IMR-90 (cell line): Measurements from ENCODE around the gene TAS2R50. TPM values are rescaled to one million over a fixed set of nuclear protein-coding genes. Genes with fewer than 3 reads are reported as not detected.

Experiments
- ATAC-seq: fragments of 200-7000 bp; cut with Tn5 transposase; 2 replicates; pipeline ENCODE4 v1.9.1; 2020; ENCODE audit warnings: low read depth, mild to moderate bottlenecking, moderate library complexity
- BruUV-seq: library from RNA; stranded (reverse); fragments of 400-500 nt; replicated peaks from 2 replicates; lab custom pipeline; 2021; lab: Mats Ljungman, UMichigan
- CTCF ChIA-PET: fragments of 300-600 bp; formaldehyde crosslinking; extraction: SDS; loops from one replicate; lab custom pipeline; 2021; ENCODE audit warnings: antibody characterized with exemption; lab: Yijun Ruan, JAX
- POLR2A ChIA-PET: fragments of 300-600 bp; sonication (Branson Sonifier 250); formaldehyde crosslinking; loops from one replicate; lab custom pipeline; 2022; ENCODE audit warnings: antibody characterized with exemption; ENCODE audit not compliant: unreplicated experiment; lab: Charles Lee
- DNase-seq: peaks from one replicate; pipeline ENCODE4 v3.0.0; 2013
- H2AFZ ChIP-seq: replicated peaks from 2 replicates; pipeline ENCODE3; 2013; ENCODE audit warnings: low read length, mild to moderate bottlenecking; ENCODE audit not compliant: poor library complexity
- H2AK5ac ChIP-seq: 2 replicates; pipeline ENCODE4 v1.6.1; 2013; ENCODE audit warnings: low read depth, low read length, inconsistent platforms
- H2AK9ac ChIP-seq: replicated peaks from 2 replicates; pipeline ENCODE3; 2013; ENCODE audit warnings: mild to moderate bottlenecking, low read depth, low read length, moderate library complexity; ENCODE audit not compliant: poor library complexity
- H2BK120ac ChIP-seq: 2 replicates; pipeline ENCODE4 v1.6.1; 2013; ENCODE audit warnings: low read depth, low read length, inconsistent platforms
- H2BK15ac ChIP-seq: 3 replicates; pipeline ENCODE4 v1.6.1; 2013; ENCODE audit warnings: low read depth, low read length, inconsistent platforms
- H2BK20ac ChIP-seq: 2 replicates; pipeline ENCODE4 v1.6.1; 2013; ENCODE audit warnings: low read depth, mild to moderate bottlenecking, inconsistent platforms, low read length, moderate library complexity
- H2BK5ac ChIP-seq: 2 replicates; pipeline ENCODE4 v1.6.1; 2013; ENCODE audit warnings: mild to moderate bottlenecking, low read depth, low read length, inconsistent platforms; ENCODE audit not compliant: poor library complexity, severe bottlenecking
- H3K14ac ChIP-seq: replicated peaks from 2 replicates; pipeline ENCODE4 v1.6.1; 2013; ENCODE audit warnings: low read depth, low read length, inconsistent platforms
- H3K18ac ChIP-seq: 2 replicates; pipeline ENCODE4 v1.6.1; 2013; ENCODE audit warnings: low read depth, low read length, control low read depth
- H3K23ac ChIP-seq: 2 replicates; pipeline ENCODE4 v1.6.1; 2013; ENCODE audit warnings: low read depth, low read length, inconsistent platforms
- H3K27ac ChIP-seq: 2 replicates; pipeline ENCODE4 v1.5.1; 2013; ENCODE audit warnings: mild to moderate bottlenecking, control low read depth, low read length; ENCODE audit not compliant: insufficient read depth
- H3K27me3 ChIP-seq: 2 replicates; pipeline ENCODE4 v1.6.1; 2013; ENCODE audit warnings: low read length; ENCODE audit not compliant: control insufficient read depth, insufficient read depth
- H3K36me3 ChIP-seq: 2 replicates; pipeline ENCODE4 v1.6.1; 2013; ENCODE audit warnings: low read length, mixed read lengths; ENCODE audit not compliant: control insufficient read depth, insufficient read depth
- H3K4ac ChIP-seq: 2 replicates; pipeline ENCODE4 v1.6.1; 2013; ENCODE audit warnings: low read depth, low read length, inconsistent platforms
- H3K4me1 ChIP-seq: 2 replicates; pipeline ENCODE4 v1.6.1; 2013; ENCODE audit warnings: low read length, mixed read lengths; ENCODE audit not compliant: control insufficient read depth, insufficient read depth
- H3K4me2 ChIP-seq: 2 replicates; pipeline ENCODE4 v1.6.1; 2013; ENCODE audit warnings: low read depth, mild to moderate bottlenecking, control low read depth, low read length, moderate library complexity
- H3K4me3 ChIP-seq: 2 replicates; pipeline ENCODE4 v1.5.1; 2013; ENCODE audit warnings: low read depth, mild to moderate bottlenecking, control low read depth, low read length, moderate library complexity; ENCODE audit not compliant: insufficient read depth
- H3K56ac ChIP-seq: 2 replicates; pipeline ENCODE4 v1.6.1; 2013; ENCODE audit warnings: low read length, inconsistent platforms; ENCODE audit not compliant: insufficient read depth; ENCODE audit errors: extremely low read depth
- H3K79me1 ChIP-seq, 2 experiments: 2 replicates each; pipeline ENCODE4 v1.6.1; 2013; ENCODE audit warnings: low read length in 2 of 2, inconsistent platforms in 1 of 2, low read depth in 1 of 2
- H3K9ac ChIP-seq: 2 replicates; pipeline ENCODE4 v1.6.1; 2013; ENCODE audit warnings: low read depth, low read length, control low read depth
- H3K9me1 ChIP-seq: 2 replicates; pipeline ENCODE4 v1.6.1; 2013; ENCODE audit warnings: low read length, inconsistent platforms; ENCODE audit not compliant: insufficient read depth
- H3K9me3 ChIP-seq: 2 replicates; pipeline ENCODE4 v1.6.1; 2013; ENCODE audit warnings: low read length; ENCODE audit not compliant: control insufficient read depth, insufficient read depth
- H4K20me1 ChIP-seq: 2 replicates; pipeline ENCODE4 v1.6.1; 2013; ENCODE audit warnings: low read length, inconsistent platforms; ENCODE audit not compliant: insufficient read depth
- H4K5ac ChIP-seq: 2 replicates; pipeline ENCODE4 v1.6.1; 2013; ENCODE audit warnings: mild to moderate bottlenecking, low read depth, low read length, control low read depth
- H4K8ac ChIP-seq, 2 experiments: 2 replicates each; pipeline ENCODE4 v1.6.1; 2013; ENCODE audit warnings: low read depth in 2 of 2, low read length in 2 of 2, control low read depth in 1 of 2, inconsistent platforms in 1 of 2
- H4K91ac ChIP-seq: 2 replicates; pipeline ENCODE4 v1.6.1; 2013; ENCODE audit warnings: low read depth, low read length, inconsistent platforms; ENCODE audit not compliant: insufficient read depth
- BHLHE40 ChIP-seq: fragments of 150-350 bp; IDR thresholded peaks from 2 replicates; pipeline ENCODE4 v1.6.1; 2016; ENCODE audit warnings: mild to moderate bottlenecking, low read depth, low read length
- CEBPB ChIP-seq: IDR thresholded peaks from 2 replicates; pipeline ENCODE4 v1.6.1; 2012; ENCODE audit warnings: low read depth, low read length, improper control_type of control experiment
- CHD1 ChIP-seq: IDR thresholded peaks from 2 replicates; pipeline ENCODE4 v1.6.1; 2012; ENCODE audit warnings: low read depth, low read length, improper control_type of control experiment
- CTCF ChIP-seq: conservative IDR thresholded peaks from 2 replicates; pipeline ENCODE4 v1.5.1; 2012; ENCODE audit warnings: mild to moderate bottlenecking, low read depth, low read length, improper control_type of control experiment
- ELK1 ChIP-seq: fragments of 150-350 bp; IDR thresholded peaks from 2 replicates; pipeline ENCODE4 v1.6.1; 2016; ENCODE audit warnings: low read depth, mild to moderate bottlenecking, low read length, moderate library complexity, borderline replicate concordance
- FOS ChIP-seq: fragments of 150-350 bp; IDR thresholded peaks from 2 replicates; pipeline ENCODE4 v1.6.1; 2016; ENCODE audit warnings: low read depth, low read length
- MAFK ChIP-seq: IDR thresholded peaks from 2 replicates; pipeline ENCODE4 v1.6.1; 2012; ENCODE audit warnings: low read depth, low read length, improper control_type of control experiment
- MAZ ChIP-seq: IDR thresholded peaks from 2 replicates; pipeline ENCODE4 v1.6.1; 2012; ENCODE audit warnings: low read depth, mild to moderate bottlenecking, low read length, improper control_type of control experiment, moderate library complexity, borderline replicate concordance
- MXI1 ChIP-seq: IDR thresholded peaks from 2 replicates; pipeline ENCODE4 v1.6.1; 2012; ENCODE audit warnings: low read depth, mild to moderate bottlenecking, low read length, moderate library complexity, borderline replicate concordance
- NFE2L2 ChIP-seq: fragments of 150-350 bp; IDR thresholded peaks from 2 replicates; pipeline ENCODE4 v1.6.1; 2016; ENCODE audit warnings: low read depth, mild to moderate bottlenecking, low read length
- POLR2A ChIP-seq: IDR thresholded peaks from 2 replicates; pipeline ENCODE4 v1.6.1; 2012; ENCODE audit warnings: mild to moderate bottlenecking, low read depth, low read length
- RAD21 ChIP-seq: IDR thresholded peaks from 2 replicates; pipeline ENCODE4 v1.6.1; 2012; ENCODE audit warnings: low read length, improper control_type of control experiment
- RCOR1 ChIP-seq: IDR thresholded peaks from 2 replicates; pipeline ENCODE4 v1.6.1; 2012; ENCODE audit warnings: mild to moderate bottlenecking, low read length, improper control_type of control experiment; ENCODE audit not compliant: insufficient replicate concordance
- RFX5 ChIP-seq: IDR thresholded peaks from 2 replicates; pipeline ENCODE4 v1.8.0; 2012; ENCODE audit warnings: low read depth, mild to moderate bottlenecking, low read length, moderate library complexity
- SMC3 ChIP-seq: fragments of 150-350 bp; IDR thresholded peaks from 2 replicates; pipeline ENCODE4 v1.6.1; 2016; ENCODE audit warnings: low read depth, mild to moderate bottlenecking, antibody characterized with exemption, low read length, moderate library complexity
- USF2 ChIP-seq: fragments of 150-350 bp; IDR thresholded peaks from 2 replicates; pipeline ENCODE4 v1.6.1; 2017; ENCODE audit warnings: mild to moderate bottlenecking, antibody characterized with exemption, low read length, low read depth
- WGBS, 2 experiments: methylation state at CpG; one replicate each; pipeline versions ENCODE4 v1.1.5 to v1.1.7; 2013; ENCODE audit warnings: missing lambda C conversion rate in 2 of 2; ENCODE audit not compliant: insufficient read length in 1 of 2; ENCODE audit errors: extremely low coverage in 2 of 2; 5-methylcytosine and 5-hydroxymethylcytosine counted together
- dilution Hi-C: fragments of 300-500 bp; cut with HindIII; formaldehyde crosslinking; loops from one replicate; pipeline ENCODE4 v1.14.3; 2018; ENCODE audit warnings: low sequenced_read_pairs; ENCODE audit not compliant: unreplicated experiment
- in situ Hi-C: fragments of 300-500 bp; cut with MboI; formaldehyde crosslinking; loops from 3 replicates; pipeline ENCODE4 v1.14.3; 2019; ENCODE audit warnings: low sequenced_read_pairs, inconsistent platforms, mixed read lengths
- intact Hi-C: fragments of 100-400 bp; cut with micrococcal nuclease; formaldehyde crosslinking; loops from 2 replicates; pipeline ENCODE4 v1.10.0; 2022
- polyA plus RNA-seq, 3 experiments: library from polyadenylated mRNA; depleted of rRNA; stranded (reverse); fragments of >200 nt; gene quantifications; 2 replicates each; pipeline ENCODE4 v1.2.3, GENCODE V29; 2012; ENCODE audit warnings: low replicate concordance in 1 of 3
- total RNA-seq: library from RNA; depleted of rRNA; stranded (reverse); fragments of >200 nt; gene quantifications from 2 replicates; pipeline ENCODE4 v1.2.3, GENCODE V29; 2012

The TAS2R50 gene
- total and polyA plus RNA-seq, 2 of the 4 experiments (the other 2 are of a cell fraction), result 2.3 TPM; not detected in 1

GRCh38 chr12:10982244-10982643, 4.5 kb downstream of the TAS2R50 start:
- Histone ChIP-seq H2AK5ac (no peak overlapping the region), H4K5ac (no peak overlapping the region), H3K79me1 (peaks cover 0 to 7% of the 10 kb centered on the region in 2 experiments; a peak in 1 of 4 replicates), H3K4ac (no peak overlapping the region), H3K9ac (no peak overlapping the region), H2BK15ac (no peak overlapping the region), H4K8ac (no peak overlapping the region), H2BK5ac (no peak overlapping the region), H2BK20ac (no peak overlapping the region), H3K4me1 (no peaks in the 10 kb centered on the region), H4K91ac (no peak overlapping the region), H4K20me1 (no peaks in the 10 kb centered on the region; the same call in 1 of the 2 replicates), H3K27me3 (no peaks in the 10 kb centered on the region), H3K9me3 (no peaks in the 10 kb centered on the region), H3K27ac (no peak overlapping the region), H3K4me3 (no peak overlapping the region), H3K56ac (no peak overlapping the region), H2AFZ (no peak overlapping the region), H2BK120ac (no peak overlapping the region), H3K18ac (no peak overlapping the region), H3K36me3 (no peaks in the 10 kb centered on the region), H3K9me1 (0 out of 2 replicates have a peak, but pooled peaks cover 5% of the 10 kb centered on the region), H3K4me2 (no peak overlapping the region), H2AK9ac (no peak overlapping the region), H3K23ac (no peak overlapping the region), H3K14ac (no peak overlapping the region)
- whole genome bisulfite sequencing, 2 experiments, result no CpG with 5 or more reads among the region's 5 CpGs
- TF ChIP-seq CTCF, result no peak
- TF ChIP-seq RAD21, result no peak
- TF ChIP-seq POLR2A, result no peak
- no peak for TF ChIP-seq BHLHE40
- no peak for TF ChIP-seq CHD1
- TF ChIP-seq RCOR1, result no peak
- TF ChIP-seq NFE2L2, result no peak
- no peak for TF ChIP-seq SMC3
- TF ChIP-seq MAZ, result no peak
- no peak for TF ChIP-seq FOS
- no peak for TF ChIP-seq ELK1
- no peak for TF ChIP-seq USF2
- no peak for TF ChIP-seq CEBPB
- TF ChIP-seq MAFK, result no peak
- no peak for TF ChIP-seq MXI1
- TF ChIP-seq RFX5, result no peak
- ChIA-PET CTCF (interaction anchor here (0.7 kb wide), 1 partner anchor 26 kb away, joined by 5 read pairs; no protein-coding TSS in a partner anchor), POLR2A (no interaction called here)
- DNase-seq (no peak), ATAC-seq (no peak)
- in situ Hi-C loops, result no loop called here
- no TSS peak for BruUV-seq
- intact Hi-C loops, result no loop called here
- dilution Hi-C loops, result no loop called here
